ENCODE results near the gene SAP25. TPM values are rescaled to one million over a fixed set of nuclear protein-coding genes. Genes with fewer than 3 reads are reported as not detected.
"Not testable (repeated sequence)": the region's sequence is repeated elsewhere in the genome, so short reads cannot be mapped to it uniquely, and the experiment has no call there.

The SAP25 gene
- polyA plus RNA-seq, 1 experiment = not detected

GRCh38 chr7:100555701-100556100 lies 18.0 kb downstream of the SAP25 start:
- POLR2A ChIA-PET = interaction anchor here (0.5 to 1.0 kb wide), 2 partner anchors 31 to 79 kb away, joined by 4 to 12 read pairs; partner anchors contain the start of gene FBXO24
- H3K27ac ChIP-seq (ENCODE audit: low read depth, low read length) = no peak overlapping the region
- CTCF ChIA-PET = interaction anchor here (1.0 to 2.5 kb wide), 4 partner anchors 8 to 170 kb away, joined by 3 to 10 read pairs (median 6); no protein-coding TSS in a partner anchor
- no peak for TF ChIP-seq CTCF (IDR thresholded peaks at IDR 0.05; ENCODE audit: low read depth, low read length)
- H3K27me3 ChIP-seq (ENCODE audit: control insufficient read depth, insufficient read depth, low read length) = no peaks in the 10 kb centered on the region
- no peak for DNase-seq (ENCODE audit: low read depth, low spot score)
- no peak overlapping the region for H3K4me3 ChIP-seq (ENCODE audit: low read depth, low read length)
- no peaks in the 10 kb centered on the region for H3K9me3 ChIP-seq (ENCODE audit: control insufficient read depth, insufficient read depth, low read length)

DNA sequence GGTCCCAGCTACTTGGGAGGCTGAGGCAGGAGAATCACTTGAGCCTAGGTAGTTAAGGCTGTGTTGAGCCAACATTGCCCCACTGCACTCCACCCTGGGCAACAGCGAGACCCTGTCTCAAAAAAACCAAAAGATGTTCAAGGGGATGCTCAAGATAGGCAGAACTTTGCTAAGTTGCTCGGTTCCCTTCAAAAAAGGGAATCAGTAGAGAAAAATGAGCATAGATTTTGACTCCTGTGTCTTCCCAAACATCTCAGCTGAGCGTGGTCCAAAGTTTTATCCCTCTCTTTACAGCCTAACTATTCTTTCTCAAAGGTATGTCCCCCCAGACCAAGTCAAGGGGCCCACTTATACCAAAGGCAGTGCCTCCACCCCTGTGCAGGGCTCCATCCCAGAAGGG lies 20.7 kb downstream of the SAP25 start:
- TF ChIP-seq CTCF (IDR thresholded peaks at IDR 0.05; ENCODE audit: low read depth, low read length) = no peak
- POLR2A ChIA-PET = interaction anchor here (0.6 kb wide), 1 partner anchor 88 kb away, joined by 3 read pairs; no protein-coding TSS in a partner anchor
- CTCF ChIA-PET = no interaction called here
- H3K9me3 ChIP-seq (ENCODE audit: control insufficient read depth, insufficient read depth, low read length) = no peaks in the 10 kb centered on the region
- H3K27ac ChIP-seq (ENCODE audit: low read depth, low read length) = no peak overlapping the region
- H3K27me3 ChIP-seq (ENCODE audit: control insufficient read depth, insufficient read depth, low read length) = no peaks in the 10 kb centered on the region
- no peak for DNase-seq (ENCODE audit: low read depth, low spot score)
- no peak overlapping the region for H3K4me3 ChIP-seq (ENCODE audit: low read depth, low read length)

DNA sequence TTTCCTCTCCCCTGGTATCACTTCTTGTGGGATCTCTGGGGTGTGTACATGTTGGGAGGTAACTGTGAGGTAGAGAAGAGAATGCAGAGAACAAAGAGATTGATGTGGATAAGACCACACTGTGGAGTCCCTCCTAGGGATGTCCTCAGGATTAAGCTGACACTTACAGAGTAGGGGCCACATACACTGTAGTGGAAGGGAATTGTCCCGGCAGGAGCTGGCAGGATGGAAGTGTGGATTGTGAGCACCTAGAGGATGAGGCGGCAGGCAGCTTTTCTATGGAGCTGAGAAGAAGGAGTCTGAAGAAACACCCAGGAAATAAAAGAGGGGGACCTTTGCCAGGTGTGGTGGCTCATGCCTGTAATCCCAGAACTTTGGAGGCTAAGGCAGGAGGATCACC lies 21.2 kb downstream of the SAP25 start:
- TF ChIP-seq CTCF (IDR thresholded peaks at IDR 0.05; ENCODE audit: low read depth, low read length) = no peak
- H3K9me3 ChIP-seq (ENCODE audit: control insufficient read depth, insufficient read depth, low read length) = no peaks in the 10 kb centered on the region
- DNase-seq (ENCODE audit: low read depth, low spot score) = no peak
- ChIA-PET POLR2A (interaction anchor here (0.6 kb wide), 1 partner anchor 87 kb away, joined by 3 read pairs; no protein-coding TSS in a partner anchor), CTCF (no interaction called here)
- H3K27ac ChIP-seq (ENCODE audit: low read depth, low read length) = no peak overlapping the region
- no peak overlapping the region for H3K4me3 ChIP-seq (ENCODE audit: low read depth, low read length)
- no peaks in the 10 kb centered on the region for H3K27me3 ChIP-seq (ENCODE audit: control insufficient read depth, insufficient read depth, low read length)

GRCh38 chr7:100548446-100548845 lies 25.3 kb downstream of the SAP25 start:
- not testable (repeated sequence) for H3K4me3 ChIP-seq (ENCODE audit: low read depth, low read length); H3K27me3 ChIP-seq (ENCODE audit: control insufficient read depth, insufficient read depth, low read length); H3K9me3 ChIP-seq (ENCODE audit: control insufficient read depth, insufficient read depth, low read length); H3K27ac ChIP-seq (ENCODE audit: low read depth, low read length); DNase-seq (ENCODE audit: low read depth, low spot score)
- ChIA-PET CTCF (interaction anchor here (2.1 to 7.7 kb wide), 4 partner anchors 12 to 78 kb away, joined by 8 to 72 read pairs (median 17); no protein-coding TSS in a partner anchor), POLR2A (interaction anchor here (0.6 kb wide), 1 partner anchor 36 kb away, joined by 3 read pairs; no protein-coding TSS in a partner anchor)

DNA sequence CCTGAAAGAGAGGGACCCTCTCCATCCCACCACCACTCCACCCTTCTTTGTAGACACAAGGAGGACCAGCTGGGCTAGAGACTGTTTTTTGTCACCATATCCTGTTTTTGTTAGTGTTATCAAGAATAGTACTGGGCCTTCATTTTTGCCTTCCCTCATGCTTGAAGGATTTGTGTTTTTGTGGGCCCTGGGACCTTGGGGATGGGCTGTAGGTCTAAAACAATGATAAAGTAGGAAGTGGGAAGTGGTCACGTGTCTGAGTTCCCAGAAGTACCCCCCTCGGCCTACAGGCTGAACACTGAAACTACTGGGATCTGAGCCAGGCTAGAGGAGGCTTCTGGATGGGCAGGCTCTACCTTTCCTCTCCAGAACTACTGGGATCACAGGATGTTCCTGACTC lies 25.8 kb downstream of the SAP25 start:
- H3K9me3 ChIP-seq (ENCODE audit: control insufficient read depth, insufficient read depth, low read length) = no peaks in the 10 kb centered on the region
- no peak overlapping the region for H3K4me3 ChIP-seq (ENCODE audit: low read depth, low read length)
- DNase-seq (ENCODE audit: low read depth, low spot score) = no peak
- TF ChIP-seq CTCF (IDR thresholded peaks at IDR 0.05; ENCODE audit: low read depth, low read length) = no peak
- no peak overlapping the region for H3K27ac ChIP-seq (ENCODE audit: low read depth, low read length)
- no peaks in the 10 kb centered on the region for H3K27me3 ChIP-seq (ENCODE audit: control insufficient read depth, insufficient read depth, low read length)
- ChIA-PET CTCF (interaction anchor here (0.6 to 7.7 kb wide), 5 partner anchors 13 to 77 kb away, joined by 5 to 72 read pairs (median 10); no protein-coding TSS in a partner anchor), POLR2A (no interaction called here)
